Calu3 (cell line): Measurements from ENCODE around the gene BCL2L15. TPM values are rescaled to one million over a fixed set of nuclear protein-coding genes. Genes with fewer than 3 reads are reported as not detected.

Experiments used
- BruUV-seq: library from RNA; stranded (reverse); fragments of 400-500 nt; replicated peaks from 2 replicates; lab custom pipeline; 2021; lab: Mats Ljungman, UMichigan
- CTCF ChIA-PET: fragments of 300-600 bp; sonication (Branson Sonifier 250); formaldehyde crosslinking; loops from one replicate; lab custom pipeline; 2022; ENCODE audit warnings: antibody characterized with exemption; lab: Charles Lee
- DNase-seq: peaks from one replicate; pipeline ENCODE4 v3.0.0; 2022
- H3K27ac Mint-ChIP-seq: one replicate; pipeline ENCODE4 v1.8.0; 2022; ENCODE audit warnings: mixed read lengths; ENCODE audit not compliant: unreplicated experiment
- H3K27me3 Mint-ChIP-seq: one replicate; pipeline ENCODE4 v1.8.0; 2022; ENCODE audit warnings: mixed read lengths; ENCODE audit not compliant: unreplicated experiment
- H3K36me3 Mint-ChIP-seq: one replicate; pipeline ENCODE4 v1.8.0; 2022; ENCODE audit warnings: mild to moderate bottlenecking, moderate library complexity, mixed read lengths; ENCODE audit not compliant: insufficient read depth, unreplicated experiment
- H3K4me1 Mint-ChIP-seq: one replicate; pipeline ENCODE4 v1.8.0; 2022; ENCODE audit warnings: mild to moderate bottlenecking, low read depth, mixed read lengths; ENCODE audit not compliant: unreplicated experiment
- H3K4me3 Mint-ChIP-seq: one replicate; pipeline ENCODE4 v1.8.0; 2022; ENCODE audit warnings: mild to moderate bottlenecking, low read depth, moderate library complexity, mixed read lengths; ENCODE audit not compliant: unreplicated experiment
- H3K9me3 Mint-ChIP-seq: one replicate; pipeline ENCODE4 v1.8.0; 2022; ENCODE audit warnings: low read depth, mixed read lengths; ENCODE audit not compliant: unreplicated experiment
- CTCF ChIP-seq: fragments of 200-600 bp; IDR thresholded peaks from one replicate; pipeline ENCODE4 v1.8.0; 2022; ENCODE audit warnings: antibody characterized with exemption; ENCODE audit not compliant: unreplicated experiment
- intact Hi-C: fragments of 100-400 bp; cut with micrococcal nuclease; formaldehyde crosslinking; loops from one replicate; pipeline ENCODE4 v1.10.0; 2022; ENCODE audit not compliant: unreplicated experiment
- total RNA-seq: library from RNA; stranded (reverse); gene quantifications from 2 replicates; pipeline ENCODE4 v1.2.3, GENCODE V29; 2022

The BCL2L15 gene
- total RNA-seq, 1 experiment from 2014 or later = 16.8 TPM

GRCh38 chr1:113922957-113923356, 35.6 kb upstream of the BCL2L15 start:
- TF ChIP-seq CTCF = no peak
- CTCF ChIA-PET = no interaction called here
- Mint-ChIP-seq H3K27ac (no peak overlapping the region), H3K27me3 (no peaks in the 10 kb centered on the region), H3K4me1 (peaks cover 8% of the 10 kb centered on the region), H3K4me3 (no peak overlapping the region), H3K9me3 (no peaks in the 10 kb centered on the region), H3K36me3 (no peaks in the 10 kb centered on the region)
- DNase-seq = no peak
- BruUV-seq = no TSS peak
- intact Hi-C loops = no loop called here

GRCh38 chr1:113918243-113918642, 30.9 kb upstream of the BCL2L15 start:
- BruUV-seq = no TSS peak
- no peak overlapping the region for H3K27ac Mint-ChIP-seq
- CTCF ChIA-PET = no interaction called here
- H3K9me3 Mint-ChIP-seq = no peaks in the 10 kb centered on the region
- H3K4me3 Mint-ChIP-seq = no peak overlapping the region
- no peaks in the 10 kb centered on the region for H3K27me3 Mint-ChIP-seq
- no peak for TF ChIP-seq CTCF
- intact Hi-C loops = no loop called here
- no peaks in the 10 kb centered on the region for H3K36me3 Mint-ChIP-seq
- H3K4me1 Mint-ChIP-seq = no peaks in the 10 kb centered on the region
- DNase-seq = no peak

GRCh38 chr1:113917400-113918082, 30.2 kb upstream of the BCL2L15 start:
- intact Hi-C loops = no loop called here
- Mint-ChIP-seq H3K27me3 (no peaks in the 10 kb centered on the region), H3K27ac (no peak overlapping the region), H3K4me3 (no peak overlapping the region), H3K36me3 (no peaks in the 10 kb centered on the region), H3K9me3 (no peaks in the 10 kb centered on the region), H3K4me1 (no peaks in the 10 kb centered on the region)
- DNase-seq = no peak
- TF ChIP-seq CTCF = no peak
- no TSS peak for BruUV-seq
- CTCF ChIA-PET = interaction anchor here (0.7 kb wide), 1 partner anchor 9 kb away, joined by 3 read pairs; no protein-coding TSS in a partner anchor

- TF ChIP-seq CTCF = no peak
- H3K4me1 Mint-ChIP-seq = no peaks in the 10 kb centered on the region
- H3K27ac Mint-ChIP-seq = no peak overlapping the region
- H3K27me3 Mint-ChIP-seq = no peaks in the 10 kb centered on the region
- H3K9me3 Mint-ChIP-seq = no peaks in the 10 kb centered on the region
- H3K4me3 Mint-ChIP-seq = no peak overlapping the region
- no peaks in the 10 kb centered on the region for H3K36me3 Mint-ChIP-seq
- no TSS peak for BruUV-seq
- intact Hi-C loops = no loop called here
- no peak for DNase-seq
- CTCF ChIA-PET = interaction anchor here (0.7 kb wide), 1 partner anchor 726 kb away, joined by 4 read pairs; no protein-coding TSS in a partner anchor
Observed at GRCh38 chr1:113916974-113917373, 29.6 kb upstream of the BCL2L15 start.
